Left renal cortex interstitium (tissue), 4 donors: ENCODE results near the gene TFEB. TPM values are rescaled to one million over a fixed set of nuclear protein-coding genes. Genes with fewer than 3 reads are reported as not detected.
A peak's percentile ranks its signal among the peaks of the same experiment; 100 is the strongest.

Experiments used
- DNase-seq, 4 donors: peaks; one replicate each; pipeline ENCODE4 v3.0.0-alpha.2; 2013; ENCODE audit warnings: low read depth in 4 of 4, low spot score in 2 of 4, missing footprints in 1 of 4
- polyA plus RNA-seq, 4 donors: library from polyadenylated mRNA; unstranded; fragments of 120-200 nt; gene quantifications; one replicate each; pipeline ENCODE4 v1.2.1, GENCODE V29; 2013; ENCODE audit not compliant: insufficient read length in 4 of 4

The TFEB gene
- polyA plus RNA-seq, 4 donors = 7.6 to 11.5 (median 10.2) TPM

GRCh38 chr6:41693281-41694240 is 41.8 kb downstream of the TFEB start:
- DNase-seq = no peak

- no peak for DNase-seq
These were observed 42.7 kb downstream of the TFEB start for GRCh38 chr6:41692730-41693129.

GRCh38 chr6:41692080-41692675 is 43.2 kb downstream of the TFEB start:
- no peak for DNase-seq

GRCh38 chr6:41691426-41692079 is 43.9 kb downstream of the TFEB start:
- DNase-seq = no peak

GRCh38 chr6:41690541-41691330 is 44.7 kb downstream of the TFEB start:
- no peak for DNase-seq

GRCh38 chr6:41689171-41690008 is 46.0 kb downstream of the TFEB start:
- no peak for DNase-seq

- DNase-seq = no peak
These were observed 47.0 kb downstream of the TFEB start for GRCh38 chr6:41688256-41688965.

- DNase-seq = no peak
These were observed 47.8 kb downstream of the TFEB start for GRCh38 chr6:41687501-41688175.

GRCh38 chr6:41685641-41686380 is 49.6 kb downstream of the TFEB start:
- DNase-seq = no peak

GRCh38 chr6:41684311-41685180 is 50.9 kb downstream of the TFEB start:
- no peak for DNase-seq

GRCh38 chr6:41683523-41684310 is 51.7 kb downstream of the TFEB start:
- DNase-seq = peak; percentile 52 to 69 (median 63)

- no peak for DNase-seq
These were observed 52.2 kb downstream of the TFEB start for GRCh38 chr6:41683273-41683522.

- DNase-seq = no peak
These were observed 52.7 kb downstream of the TFEB start for GRCh38 chr6:41682497-41683272.

GRCh38 chr6:41682056-41682477 is 53.3 kb downstream of the TFEB start:
- DNase-seq = peak; percentile 63 to 89 (median 76)

GRCh38 chr6:41680182-41680965 is 55.0 kb downstream of the TFEB start:
- no peak for DNase-seq
